Fibroblast of skin of left quadriceps (primary cell): ENCODE data around the gene EEF1AKMT2.
"Not testable (repeated sequence)": the region's sequence is repeated elsewhere in the genome, so short reads cannot be mapped to it uniquely, and the experiment has no call there.

Experiments used
- DNase-seq, 2 experiments: peaks; one replicate each; pipeline ENCODE4 v3.0.0-alpha.2; 2013; ENCODE audit warnings: low read depth in 2 of 2

EEF1AKMT2 gene

DNA sequence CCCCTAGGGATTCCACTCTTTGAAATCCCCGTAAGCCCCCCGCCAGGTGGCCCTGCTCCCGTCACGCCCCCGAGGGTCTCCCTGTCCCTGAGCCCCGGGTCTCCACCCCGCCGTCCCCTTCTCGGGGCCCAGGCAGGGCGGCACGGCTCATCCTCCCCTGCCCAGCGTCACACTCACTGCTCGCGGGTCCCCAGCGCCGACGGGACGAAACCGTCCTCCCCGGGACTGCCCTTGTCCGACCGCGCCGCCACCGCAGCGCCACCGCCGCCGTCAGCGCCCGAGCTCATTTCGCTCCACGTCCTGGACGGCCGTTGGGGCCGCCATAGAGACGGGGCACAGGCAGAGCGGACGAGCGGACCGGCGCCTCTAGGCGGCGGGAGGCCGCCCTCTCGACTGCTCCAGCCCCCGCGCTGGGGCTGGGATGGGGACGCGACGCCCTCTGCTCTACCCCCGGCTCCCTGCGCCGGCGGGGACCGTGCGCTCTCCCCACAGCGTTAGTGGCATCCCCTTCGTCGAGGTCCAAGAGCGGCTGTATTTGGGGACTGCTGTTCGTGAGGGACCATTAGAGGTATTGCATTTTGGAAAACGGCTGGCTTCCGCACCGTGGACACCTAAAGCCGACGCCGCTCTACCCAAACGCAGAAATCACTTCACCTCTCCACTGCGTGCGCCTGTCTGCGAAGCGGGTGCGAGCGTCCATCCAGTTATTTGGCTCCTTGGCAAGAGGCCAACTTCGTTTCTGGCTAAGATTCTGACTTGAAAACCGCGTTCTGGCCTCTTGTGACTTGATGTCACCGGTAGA is at the start of gene EEF1AKMT2:
Gene EEF1AKMT2, minus strand, starts transcription at position 341 of the 802 bp plus-strand sequence. Its CDS starts 54 bp downstream, at position 287.
- peak; percentile 69 to 71 for DNase-seq

DNA sequence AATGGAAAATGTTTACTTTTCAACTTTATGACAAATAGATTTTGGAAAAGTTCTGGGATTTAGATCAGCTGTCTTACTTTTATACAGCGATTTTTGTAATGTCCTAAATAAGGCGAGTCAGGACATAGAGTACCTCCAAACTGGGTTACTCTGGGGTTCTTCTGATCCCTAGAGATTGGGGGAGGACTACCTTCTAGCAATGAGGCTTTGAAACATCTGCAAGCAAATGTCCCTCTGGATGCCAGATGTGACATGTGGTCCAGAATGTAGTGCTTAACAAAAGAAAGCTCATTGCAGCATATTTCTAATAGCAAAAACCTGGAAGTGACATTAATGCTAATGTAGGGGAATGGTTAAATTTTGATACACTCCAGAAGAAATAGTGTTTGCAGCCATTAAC is 46.0 kb upstream of the EEF1AKMT2 start:
- DNase-seq = no peak

DNA sequence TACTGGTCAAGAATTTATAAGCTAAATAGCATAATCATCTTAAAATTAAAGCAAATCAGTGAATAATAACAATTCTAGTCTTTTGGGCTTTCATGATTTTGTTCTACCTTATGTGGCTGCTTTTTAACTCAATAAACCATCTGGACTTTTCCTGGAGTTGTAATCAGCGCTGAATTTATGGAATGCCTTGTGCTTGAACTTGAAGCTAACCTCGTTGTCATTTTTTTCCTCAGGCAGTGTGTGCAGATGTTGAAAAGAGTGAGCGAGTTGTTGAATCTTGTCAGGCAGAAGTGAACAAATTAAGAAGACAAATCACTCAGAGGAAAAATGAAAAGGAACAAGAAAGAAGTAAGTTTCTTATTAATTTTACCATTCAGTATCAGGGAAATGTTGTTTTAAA is 39.4 kb upstream of the EEF1AKMT2 start:
- no peak for DNase-seq

DNA sequence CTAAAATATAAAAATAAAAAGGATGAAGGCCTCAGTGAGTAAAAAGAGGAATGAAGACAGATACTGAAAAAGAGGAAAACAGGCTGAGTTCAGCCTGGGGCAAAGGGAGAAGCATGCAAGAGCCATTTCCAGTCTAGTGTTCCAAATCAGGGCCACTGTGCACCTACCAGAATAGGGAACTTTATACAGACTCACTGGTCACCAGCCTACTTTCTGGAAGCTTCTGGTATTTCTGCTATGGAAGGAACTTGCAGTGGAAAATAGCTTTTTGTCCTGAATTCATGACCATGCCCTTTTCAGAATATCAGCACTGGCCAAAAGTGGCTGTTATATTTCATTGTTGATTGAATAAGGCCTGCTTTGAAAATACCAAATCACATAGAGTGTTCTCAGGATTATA is 38.8 kb upstream of the EEF1AKMT2 start:
- DNase-seq = no peak

GRCh38 chr10:124829447-124830115 is 37.9 kb upstream of the EEF1AKMT2 start:
- DNase-seq = no peak

DNA sequence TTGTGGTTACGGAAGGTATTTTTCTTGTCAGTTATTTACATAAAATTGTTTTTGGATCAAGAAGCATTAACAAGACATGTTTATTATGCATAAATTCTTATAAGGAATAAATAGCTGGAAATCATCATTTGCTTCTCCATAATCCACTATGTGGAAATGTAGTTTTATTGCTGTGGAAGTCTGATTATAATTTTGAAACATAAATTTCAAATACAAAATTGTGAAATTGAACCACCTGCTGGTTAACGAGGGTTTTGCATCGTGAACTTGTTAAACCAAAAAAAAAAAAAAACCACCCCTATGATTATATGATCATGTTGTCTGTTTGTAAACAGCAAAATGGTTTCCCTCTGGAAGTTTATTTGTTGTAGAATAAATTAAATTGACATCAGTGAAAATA is 35.8 kb upstream of the EEF1AKMT2 start:
- no peak for DNase-seq

GRCh38 chr10:124826262-124826661 is 34.6 kb upstream of the EEF1AKMT2 start:
- no peak for DNase-seq

GRCh38 chr10:124825702-124826101 is 34.0 kb upstream of the EEF1AKMT2 start:
- DNase-seq = no peak

DNA sequence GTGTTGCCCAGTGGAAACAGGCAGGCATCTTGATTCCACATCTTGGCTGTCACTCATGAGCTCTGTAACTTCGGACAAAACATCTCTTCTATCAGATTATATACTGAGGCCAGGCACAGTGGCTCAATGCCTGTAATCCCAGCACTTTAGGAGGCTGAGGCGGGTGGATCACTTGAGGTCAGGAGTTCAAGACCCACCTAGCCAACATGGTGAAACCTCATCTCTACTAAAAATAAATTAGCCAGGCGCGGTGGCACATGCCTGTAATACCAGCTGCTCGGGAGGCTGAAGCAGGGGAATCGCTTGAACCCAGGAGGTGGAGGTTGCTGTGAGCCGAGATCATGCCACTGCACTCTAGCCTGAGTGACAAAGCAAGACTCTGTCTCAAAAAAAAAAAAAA is 33.2 kb upstream of the EEF1AKMT2 start:
- not testable (repeated sequence) for DNase-seq

GRCh38 chr10:124824507-124824906 is 32.8 kb upstream of the EEF1AKMT2 start:
- DNase-seq = no peak

- DNase-seq = no peak
These were observed 29.8 kb upstream of the EEF1AKMT2 start for GRCh38 chr10:124821520-124821919.

DNA sequence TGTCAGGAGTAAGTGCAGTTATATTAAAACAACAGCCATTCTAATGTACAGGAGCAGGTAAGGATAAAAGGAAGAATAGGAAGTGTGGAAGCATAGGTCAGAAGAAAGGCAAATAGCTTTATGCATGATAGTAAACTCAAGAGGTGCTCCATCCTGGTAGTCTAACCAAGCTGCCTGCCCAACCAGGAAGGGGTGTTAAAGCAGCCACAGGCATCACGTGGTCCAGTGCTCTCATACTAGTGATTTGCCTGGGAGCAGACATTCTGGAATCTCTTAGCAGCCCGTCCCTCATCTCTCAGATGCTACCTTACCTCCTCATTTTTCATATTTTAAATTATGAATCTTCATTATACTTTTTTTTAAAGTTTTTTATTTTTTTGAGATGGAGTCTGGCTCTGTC is 28.4 kb upstream of the EEF1AKMT2 start:
- no peak for DNase-seq

DNA sequence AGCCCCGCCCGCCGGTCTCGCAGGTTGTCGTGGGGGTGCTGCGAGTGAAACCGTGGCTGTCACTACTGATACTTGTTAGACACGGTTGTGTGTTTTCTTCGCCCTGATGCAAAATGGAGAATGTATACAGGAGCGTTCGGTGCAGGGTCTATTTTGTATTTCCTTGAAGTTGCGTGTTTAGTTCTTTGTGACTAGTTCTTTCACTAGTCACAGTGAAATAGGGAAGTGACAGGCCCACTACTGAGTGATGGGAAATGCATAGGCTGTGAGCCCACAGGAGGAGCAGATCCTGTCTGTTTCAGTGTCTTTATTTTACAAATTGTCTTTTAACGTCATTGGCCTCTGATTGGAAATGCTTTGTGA is 10.6 kb upstream of the EEF1AKMT2 start:
- DNase-seq = no peak

- DNase-seq = no peak
These were observed 7.5 kb upstream of the EEF1AKMT2 start for GRCh38 chr10:124799211-124799610.

- DNase-seq = no peak
These were observed 7.1 kb upstream of the EEF1AKMT2 start for GRCh38 chr10:124798781-124799180.

DNA sequence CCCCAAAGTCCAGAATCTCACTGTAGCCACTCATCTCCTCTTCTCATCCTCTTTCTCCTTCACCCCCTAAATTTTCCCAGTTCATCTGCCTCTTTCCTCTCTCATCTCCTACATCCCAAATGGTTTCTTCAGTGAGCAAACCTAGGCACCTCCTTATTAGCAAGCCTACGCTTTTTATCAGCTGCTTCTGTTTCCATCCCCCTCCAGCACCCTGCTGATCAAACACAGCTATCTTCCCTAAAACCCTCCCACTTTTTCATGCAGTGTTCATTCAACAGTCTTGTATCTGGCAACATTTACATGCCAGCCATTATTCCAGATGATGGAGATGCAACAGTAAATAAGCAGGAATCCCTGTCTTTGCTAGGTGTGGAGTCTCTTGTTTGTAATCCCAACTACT is 6.7 kb upstream of the EEF1AKMT2 start:
- no peak for DNase-seq

DNA sequence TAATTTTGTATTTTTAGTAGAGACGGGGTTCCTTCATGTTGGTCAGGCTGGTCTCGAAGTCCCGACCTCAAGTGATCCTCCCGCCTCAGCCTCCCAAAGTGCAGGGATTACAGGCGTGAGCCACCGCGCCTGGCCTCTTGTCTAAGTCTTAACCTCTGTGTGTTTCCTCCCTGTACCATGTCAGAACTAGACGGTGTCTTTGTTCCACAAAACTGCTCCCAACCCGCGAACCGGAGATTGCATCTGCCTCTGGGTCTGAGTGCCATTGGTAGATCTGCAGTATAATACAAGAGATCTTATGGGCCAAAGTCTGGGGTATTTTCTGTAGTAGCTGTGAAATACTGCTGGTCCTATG is 1.3 kb upstream of the EEF1AKMT2 start:
- DNase-seq = no peak

DNA sequence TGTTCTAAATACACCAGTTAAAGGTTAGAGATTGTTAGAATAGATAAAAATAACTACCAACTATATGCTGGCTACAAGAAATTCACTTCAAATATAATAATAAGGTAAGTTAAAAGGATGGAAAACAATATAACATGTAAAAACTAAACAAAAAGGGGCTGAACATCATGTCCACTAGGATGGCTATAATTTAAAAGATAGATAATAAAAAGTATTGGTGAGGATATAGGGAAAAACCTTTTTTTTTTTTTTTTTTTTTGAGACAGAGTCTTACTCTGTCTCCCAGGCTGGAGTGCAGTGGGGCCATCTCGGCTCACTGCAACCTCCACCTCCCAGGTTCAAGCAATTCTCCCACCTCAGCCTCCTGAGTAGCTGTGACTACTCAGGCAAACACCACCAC is 8.8 kb downstream of the EEF1AKMT2 start:
- DNase-seq = not testable (repeated sequence)

- DNase-seq = no peak
These were observed 22.9 kb downstream of the EEF1AKMT2 start for GRCh38 chr10:124768791-124769190.

GRCh38 chr10:124765256-124765655 is 26.4 kb downstream of the EEF1AKMT2 start:
- DNase-seq = no peak

DNA sequence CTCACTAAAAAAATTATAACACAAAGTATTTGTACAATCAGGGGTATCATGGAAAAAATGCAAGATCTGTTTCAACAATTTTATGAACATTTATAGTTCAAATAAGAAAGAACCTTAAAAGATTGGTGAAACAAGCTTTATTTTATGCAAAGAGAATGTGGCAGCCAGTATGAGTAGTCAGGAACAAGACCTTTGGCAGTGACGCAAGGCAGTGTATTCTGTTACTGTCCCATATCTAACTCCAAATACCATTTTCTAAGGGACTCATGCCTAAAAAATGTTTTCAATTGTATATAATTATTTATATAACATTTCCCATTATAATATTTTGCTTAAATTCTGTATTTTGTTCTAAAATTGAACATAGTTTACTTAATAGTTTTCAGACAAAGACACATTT is 28.4 kb downstream of the EEF1AKMT2 start:
- DNase-seq = no peak

DNA sequence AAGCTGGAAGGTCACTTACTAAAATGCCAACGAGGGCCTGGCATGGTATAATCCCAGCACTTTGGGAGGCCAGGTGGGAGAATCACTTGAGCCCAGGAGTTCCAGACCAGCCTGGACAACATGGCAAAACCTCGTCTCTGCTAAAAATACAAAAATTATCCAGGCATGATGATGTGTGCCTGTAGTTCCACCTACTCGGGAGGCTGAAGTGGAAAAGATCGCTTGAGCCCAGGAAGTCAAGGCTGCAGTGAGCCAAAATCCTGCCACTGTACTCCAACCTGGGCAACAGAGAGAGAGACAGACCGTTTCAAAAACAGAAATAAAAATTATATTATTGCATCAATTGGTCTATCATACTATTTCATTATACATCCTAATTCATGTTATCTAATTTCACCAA is 29.4 kb downstream of the EEF1AKMT2 start:
- DNase-seq = no peak

GRCh38 chr10:124756156-124756903 is 35.4 kb downstream of the EEF1AKMT2 start:
- DNase-seq = no peak
